Left kidney (tissue), 2 donors: ENCODE measurements around the gene EXOC2. TPM values are rescaled to one million over a fixed set of nuclear protein-coding genes. Genes with fewer than 3 reads are reported as not detected.
"Not testable (repeated sequence)": the region's sequence is repeated elsewhere in the genome, so short reads cannot be mapped to it uniquely, and the experiment has no call there.

Experiments
- DNase-seq: peaks from one replicate; pipeline ENCODE4 v3.0.0-alpha.2; 2013
- polyA plus RNA-seq: library from polyadenylated mRNA; unstranded; fragments of 120-200 nt; gene quantifications from one replicate; pipeline ENCODE4 v1.2.1, GENCODE V29; 2013; ENCODE audit not compliant: insufficient read length

The EXOC2 gene
- polyA plus RNA-seq, 1 donor, result 24.5 TPM

- no peak for DNase-seq
Observed at GRCh38 chr6:586553-586952, 106.4 kb downstream of the EXOC2 start.

- no peak for DNase-seq
Observed at GRCh38 chr6:583635-584034, 109.3 kb downstream of the EXOC2 start.

GRCh38 chr6:583116-583515 is 109.8 kb downstream of the EXOC2 start:
- no peak for DNase-seq

- no peak for DNase-seq
Observed at GRCh38 chr6:582370-582769, 110.6 kb downstream of the EXOC2 start.

- no peak for DNase-seq
Observed at GRCh38 chr6:579339-579738, 113.6 kb downstream of the EXOC2 start.

- DNase-seq, result no peak
Observed at GRCh38 chr6:572596-573265, 120.2 kb downstream of the EXOC2 start.

GRCh38 chr6:571892-572291 is 121.0 kb downstream of the EXOC2 start:
- no peak for DNase-seq

- no peak for DNase-seq
Observed at GRCh38 chr6:570825-571224, 122.1 kb downstream of the EXOC2 start.

GRCh38 chr6:568954-569523 is 123.9 kb downstream of the EXOC2 start:
- no peak for DNase-seq

GRCh38 chr6:568085-568484 is 124.9 kb downstream of the EXOC2 start:
- no peak for DNase-seq

GRCh38 chr6:563863-564262 is 129.1 kb downstream of the EXOC2 start:
- DNase-seq, result no peak

GRCh38 chr6:562052-562676 is 130.8 kb downstream of the EXOC2 start:
- no peak for DNase-seq

GRCh38 chr6:561335-561734 is 131.6 kb downstream of the EXOC2 start:
- not testable (repeated sequence) for DNase-seq

GRCh38 chr6:558959-559358 is 134.0 kb downstream of the EXOC2 start:
- no peak for DNase-seq

GRCh38 chr6:558089-558488 is 134.8 kb downstream of the EXOC2 start:
- no peak for DNase-seq

GRCh38 chr6:551829-552350 is 141.0 kb downstream of the EXOC2 start:
- no peak for DNase-seq

GRCh38 chr6:551405-551804 is 141.5 kb downstream of the EXOC2 start:
- DNase-seq, result no peak

- DNase-seq, result no peak
Observed at GRCh38 chr6:549906-550305, 143.0 kb downstream of the EXOC2 start.

- no peak for DNase-seq
Observed at GRCh38 chr6:548517-548916, 144.4 kb downstream of the EXOC2 start.

GRCh38 chr6:548091-548490 is 144.8 kb downstream of the EXOC2 start:
- DNase-seq, result no peak

- no peak for DNase-seq
Observed at GRCh38 chr6:540490-540889, 152.4 kb downstream of the EXOC2 start.

GRCh38 chr6:537114-537513 is 155.8 kb downstream of the EXOC2 start:
- no peak for DNase-seq

GRCh38 chr6:530425-530824 is 162.5 kb downstream of the EXOC2 start:
- no peak for DNase-seq

- no peak for DNase-seq
Observed at GRCh38 chr6:528989-529388, 163.9 kb downstream of the EXOC2 start.
